HG03571 (cell line): ENCODE measurements around the gene SOHLH1.
"Not testable (repeated sequence)": the region's sequence is repeated elsewhere in the genome, so short reads cannot be mapped to it uniquely, and the experiment has no call there.

Experiments used
- ATAC-seq: cut with Tn5 transposase; IDR thresholded peaks from one replicate; pipeline ENCODE4 v1.9.1; 2021; ENCODE audit not compliant: unreplicated experiment

SOHLH1 gene

GRCh38 chr9:135680056-135680455 is 19.2 kb downstream of the SOHLH1 start:
- no peak for ATAC-seq

- no peak for ATAC-seq
These were observed 20.9 kb downstream of the SOHLH1 start for GRCh38 chr9:135678236-135679017.

GRCh38 chr9:135677641-135678168 is 21.6 kb downstream of the SOHLH1 start:
- no peak for ATAC-seq

GRCh38 chr9:135676891-135677290 is 22.4 kb downstream of the SOHLH1 start:
- ATAC-seq: no peak

- ATAC-seq: no peak
These were observed 24.3 kb downstream of the SOHLH1 start for GRCh38 chr9:135674977-135675376.

- no peak for ATAC-seq
These were observed 25.3 kb downstream of the SOHLH1 start for GRCh38 chr9:135673941-135674340.

GRCh38 chr9:135672786-135673185 is 26.5 kb downstream of the SOHLH1 start:
- ATAC-seq: not testable (repeated sequence)

- no peak for ATAC-seq
These were observed 27.7 kb downstream of the SOHLH1 start for GRCh38 chr9:135671591-135672041.

- ATAC-seq: no peak
These were observed 28.3 kb downstream of the SOHLH1 start for GRCh38 chr9:135670721-135671590.

GRCh38 chr9:135669616-135670285 is 29.5 kb downstream of the SOHLH1 start:
- no peak for ATAC-seq

GRCh38 chr9:135669018-135669417 is 30.3 kb downstream of the SOHLH1 start:
- not testable (repeated sequence) for ATAC-seq

- ATAC-seq: no peak
These were observed 31.7 kb downstream of the SOHLH1 start for GRCh38 chr9:135667463-135668001.

GRCh38 chr9:135666534-135667462 is 32.5 kb downstream of the SOHLH1 start:
- ATAC-seq: no peak

GRCh38 chr9:135665795-135666189 is 33.5 kb downstream of the SOHLH1 start:
- ATAC-seq: no peak

GRCh38 chr9:135664801-135665794 is 34.2 kb downstream of the SOHLH1 start:
- no peak for ATAC-seq

- no peak for ATAC-seq
These were observed 35.0 kb downstream of the SOHLH1 start for GRCh38 chr9:135664266-135664665.

GRCh38 chr9:135663857-135664256 is 35.4 kb downstream of the SOHLH1 start:
- ATAC-seq: no peak

GRCh38 chr9:135663451-135663770 is 35.9 kb downstream of the SOHLH1 start:
- no peak for ATAC-seq
